Loucy (cell line): ENCODE measurements around the gene GNG13.

Source experiments
- H2AFZ ChIP-seq: fragments of 200-600 bp; sonication (generic); 2 replicates; pipeline ENCODE4 v1.6.0; 2016; ENCODE audit warnings: antibody characterized with exemption, mild to moderate bottlenecking, low read length, moderate library complexity
- H3F3A ChIP-seq: fragments of 200-600 bp; 2 replicates; pipeline ENCODE4 v1.6.0; 2016; ENCODE audit warnings: antibody characterized with exemption, low read depth, mild to moderate bottlenecking
- H3K27me3 ChIP-seq: fragments of 200-600 bp; sonication (generic); 2 replicates; pipeline ENCODE4 v1.6.1; 2014; ENCODE audit warnings: low read length, mild to moderate bottlenecking; ENCODE audit not compliant: insufficient read depth, poor library complexity, severe bottlenecking
- H3K36me3 ChIP-seq: fragments of 200-600 bp; sonication (generic); 2 replicates; pipeline ENCODE4 v1.6.1; 2016; ENCODE audit warnings: low read length; ENCODE audit not compliant: insufficient read depth
- H3K4me1 ChIP-seq: fragments of 200-600 bp; sonication (generic); 2 replicates; pipeline ENCODE4 v1.5.1; 2014; ENCODE audit warnings: low read length, mild to moderate bottlenecking; ENCODE audit not compliant: insufficient read depth, poor library complexity, severe bottlenecking
- H3K4me2 ChIP-seq: fragments of 200-600 bp; sonication (generic); 2 replicates; pipeline ENCODE4 v1.6.0; 2014; ENCODE audit warnings: antibody characterized with exemption, low read length, low read depth, mild to moderate bottlenecking; ENCODE audit not compliant: poor library complexity, severe bottlenecking
- H3K4me3 ChIP-seq: fragments of 200-600 bp; sonication (generic); 2 replicates; pipeline ENCODE4 v1.5.1; 2014; ENCODE audit warnings: low read length, mild to moderate bottlenecking, mixed read lengths; ENCODE audit not compliant: poor library complexity, severe bottlenecking
- H3K79me2 ChIP-seq: fragments of 200-600 bp; sonication (generic); 2 replicates; pipeline ENCODE4 v1.6.1; 2014; ENCODE audit warnings: low read length; ENCODE audit not compliant: insufficient read depth
- H3K9ac ChIP-seq: fragments of 200-600 bp; sonication (generic); 2 replicates; pipeline ENCODE4 v1.6.0; 2014; ENCODE audit warnings: mild to moderate bottlenecking, low read depth, low read length, moderate library complexity; ENCODE audit not compliant: poor library complexity, severe bottlenecking
- H3K9me2 ChIP-seq: fragments of 200-600 bp; sonication (generic); replicated peaks from 2 replicates; pipeline ENCODE4 v1.6.1; 2016; ENCODE audit warnings: low read depth, low read length, mixed read lengths
- H3K9me3 ChIP-seq: fragments of 200-600 bp; sonication (generic); 2 replicates; pipeline ENCODE4 v1.6.1; 2014; ENCODE audit warnings: mild to moderate bottlenecking, antibody characterized with exemption, low read length, low read depth; ENCODE audit not compliant: insufficient read depth
- H4K20me1 ChIP-seq: fragments of 200-600 bp; sonication (generic); 2 replicates; pipeline ENCODE4 v1.6.0; 2014; ENCODE audit warnings: antibody characterized with exemption, low read length, mild to moderate bottlenecking; ENCODE audit not compliant: insufficient read depth, poor library complexity, severe bottlenecking
- EZH2phosphoT487 ChIP-seq: fragments of 200-600 bp; IDR thresholded peaks from 2 replicates; pipeline ENCODE4 v1.6.1; 2018; ENCODE audit warnings: antibody characterized with exemption, mild to moderate bottlenecking, moderate library complexity, borderline replicate concordance
- TF ChIP-seq, protein P1 (sequence below): fragments of 200-600 bp; sonication (generic); conservative IDR thresholded peaks from 2 replicates; pipeline ENCODE4 v1.5.1; 2014; ENCODE audit warnings: mild to moderate bottlenecking, antibody characterized with exemption, low read length

Gene GNG13

DNA sequence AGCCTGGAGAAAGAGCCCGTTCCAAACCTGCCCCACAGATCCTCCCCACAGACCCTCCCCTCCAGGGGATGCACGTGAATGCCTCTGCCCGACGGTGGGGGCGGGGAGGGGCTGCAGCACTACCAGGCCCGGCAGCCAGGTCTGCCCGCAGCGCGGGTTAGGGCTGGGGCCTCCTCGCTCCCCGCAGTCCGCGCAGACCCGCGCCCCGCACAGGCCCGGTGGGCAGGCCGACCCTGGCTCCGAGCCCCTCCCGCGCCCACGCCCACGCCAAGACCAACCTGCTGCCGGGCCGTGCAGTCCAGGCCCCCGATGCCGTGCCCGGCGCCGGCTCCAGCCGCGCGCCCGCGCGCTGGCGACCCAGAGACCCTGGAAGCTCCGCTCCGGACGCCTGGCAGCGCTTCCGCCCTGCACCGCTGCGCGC, 12.5 kb downstream of the GNG13 start, which contains the start of gene RPUSD1:
Gene RPUSD1, minus strand, starts transcription at position 404 of the 421 bp plus-strand sequence. CDS start 644 bp downstream, outside the sequence.
- peak within 1 kb of the TSS; percentile 67 for H3K4me2 ChIP-seq
- peak within 1 kb of the TSS; percentile 85 for H3K9ac ChIP-seq
- H3F3A ChIP-seq, result no peaks in the 10 kb centered on the region
- no peaks in the 10 kb centered on the region for H3K9me3 ChIP-seq
- peaks cover 30% of the 10 kb centered on the region; the same call in 1 of the 2 replicates for H3K79me2 ChIP-seq
- no peak for TF ChIP-seq EZH2phosphoT487
- TF ChIP-seq, protein P1, sequence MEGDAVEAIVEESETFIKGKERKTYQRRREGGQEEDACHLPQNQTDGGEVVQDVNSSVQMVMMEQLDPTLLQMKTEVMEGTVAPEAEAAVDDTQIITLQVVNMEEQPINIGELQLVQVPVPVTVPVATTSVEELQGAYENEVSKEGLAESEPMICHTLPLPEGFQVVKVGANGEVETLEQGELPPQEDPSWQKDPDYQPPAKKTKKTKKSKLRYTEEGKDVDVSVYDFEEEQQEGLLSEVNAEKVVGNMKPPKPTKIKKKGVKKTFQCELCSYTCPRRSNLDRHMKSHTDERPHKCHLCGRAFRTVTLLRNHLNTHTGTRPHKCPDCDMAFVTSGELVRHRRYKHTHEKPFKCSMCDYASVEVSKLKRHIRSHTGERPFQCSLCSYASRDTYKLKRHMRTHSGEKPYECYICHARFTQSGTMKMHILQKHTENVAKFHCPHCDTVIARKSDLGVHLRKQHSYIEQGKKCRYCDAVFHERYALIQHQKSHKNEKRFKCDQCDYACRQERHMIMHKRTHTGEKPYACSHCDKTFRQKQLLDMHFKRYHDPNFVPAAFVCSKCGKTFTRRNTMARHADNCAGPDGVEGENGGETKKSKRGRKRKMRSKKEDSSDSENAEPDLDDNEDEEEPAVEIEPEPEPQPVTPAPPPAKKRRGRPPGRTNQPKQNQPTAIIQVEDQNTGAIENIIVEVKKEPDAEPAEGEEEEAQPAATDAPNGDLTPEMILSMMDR, result no peak
- H3K36me3 ChIP-seq, result no peaks in the 10 kb centered on the region
- no peaks in the 10 kb centered on the region for H3K9me2 ChIP-seq
- no peaks in the 10 kb centered on the region for H4K20me1 ChIP-seq
- H2AFZ ChIP-seq, result 0 out of 2 replicates have a peak within 1 kb of the TSS, but pooled peaks have one; percentile 65
- H3K4me3 ChIP-seq, result peak within 1 kb of the TSS; percentile 82
- H3K4me1 ChIP-seq, result no peaks in the 10 kb centered on the region
- no peaks in the 10 kb centered on the region for H3K27me3 ChIP-seq

DNA sequence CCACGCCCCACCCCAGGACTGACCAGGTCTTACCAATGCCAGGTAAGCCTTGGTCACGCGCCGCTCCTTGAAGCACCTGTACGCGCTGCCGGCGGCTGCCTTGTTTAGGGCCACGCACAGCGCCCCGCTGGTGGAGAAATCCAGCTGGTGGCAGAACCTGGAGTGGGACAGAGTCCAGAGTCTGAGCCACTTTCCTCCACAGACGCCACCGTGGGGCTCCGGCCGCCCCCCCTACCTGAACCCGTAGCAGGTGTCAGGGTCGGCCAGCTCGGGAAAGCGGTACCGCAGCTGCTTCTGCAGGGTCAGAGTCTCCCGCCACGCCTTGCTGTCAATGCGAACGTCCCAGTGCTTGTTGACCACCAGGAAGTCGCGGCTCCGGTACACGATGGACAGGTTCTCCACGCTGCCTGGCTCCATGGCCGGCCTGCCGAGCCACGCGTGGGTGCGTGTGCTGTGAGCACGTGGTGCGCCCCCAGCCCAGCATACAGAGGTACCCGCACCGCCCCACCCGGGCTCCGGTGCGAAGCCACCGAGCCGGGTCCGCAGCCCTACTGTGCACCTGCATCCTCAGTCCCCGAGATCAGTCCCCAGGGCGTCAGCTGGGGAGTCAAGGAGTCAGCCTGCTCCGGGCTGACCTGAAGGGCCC, 13.1 kb downstream of the GNG13 start:
- Histone ChIP-seq H3K79me2 (peaks cover 30% of the 10 kb centered on the region; the same call in 1 of the 2 replicates), H3K4me1 (no peaks in the 10 kb centered on the region), H3K9me2 (no peaks in the 10 kb centered on the region), H3K36me3 (no peaks in the 10 kb centered on the region), H3K4me3 (peak overlapping the region; percentile 82), H3K4me2 (peak overlapping the region; percentile 66), H3K9ac (peak overlapping the region; percentile 81), H4K20me1 (no peaks in the 10 kb centered on the region), H3K27me3 (no peaks in the 10 kb centered on the region), H2AFZ (no peak overlapping the region), H3K9me3 (no peaks in the 10 kb centered on the region), H3F3A (no peaks in the 10 kb centered on the region)
- TF ChIP-seq, protein P1, result no peak
- TF ChIP-seq EZH2phosphoT487, result no peak

DNA sequence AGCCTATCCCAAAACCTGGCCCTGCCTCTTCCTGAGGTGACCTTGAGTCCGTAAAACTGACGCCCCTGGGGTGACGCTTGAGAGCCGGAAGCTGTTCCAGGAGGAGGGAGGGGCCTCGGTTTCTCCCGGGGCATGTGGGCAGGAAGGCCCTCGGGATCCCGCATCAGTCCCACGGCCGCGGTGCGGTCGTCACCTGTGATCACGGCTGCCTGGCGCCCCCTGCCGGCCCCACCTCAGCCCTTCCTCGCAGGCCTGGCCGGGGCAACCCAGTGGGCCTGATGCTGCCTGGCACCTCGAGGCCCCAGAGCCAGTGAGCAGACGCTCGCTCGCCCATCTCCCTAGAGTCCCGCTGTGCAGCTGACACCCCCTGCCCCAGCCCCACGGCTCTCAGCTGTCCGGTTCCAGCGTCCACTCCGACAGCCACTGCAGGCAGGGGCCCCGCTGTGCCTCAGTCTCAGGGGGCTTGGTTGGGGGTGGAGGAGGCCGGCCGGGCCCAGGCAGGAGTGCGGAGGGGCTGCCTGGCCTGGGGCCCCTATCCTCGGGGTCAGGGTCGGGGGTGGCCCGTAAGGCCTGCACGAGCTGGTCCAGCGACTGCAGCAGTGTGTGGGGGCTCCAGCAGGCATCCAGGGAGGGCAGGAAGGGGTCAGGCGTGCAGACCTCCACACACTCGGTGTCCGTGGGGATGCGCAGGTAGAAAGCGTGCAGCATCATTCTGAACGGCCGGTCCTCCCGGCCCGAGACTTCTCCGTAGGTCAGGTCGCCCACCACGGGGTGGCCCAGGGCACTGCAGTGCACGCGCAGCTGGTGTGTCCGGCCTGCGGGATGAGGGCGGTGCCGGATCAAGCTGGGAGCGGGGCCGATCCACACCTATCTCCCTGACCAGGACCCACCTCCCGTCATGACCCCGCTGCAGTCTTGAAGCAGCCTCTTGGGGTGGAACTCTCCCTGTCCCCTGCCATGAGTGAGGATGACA, 14.7 kb downstream of the GNG13 start:
- Histone ChIP-seq H3K27me3 (no peaks in the 10 kb centered on the region), H3K36me3 (no peaks in the 10 kb centered on the region), H2AFZ (no peak overlapping the region), H4K20me1 (no peaks in the 10 kb centered on the region), H3K9ac (no peak overlapping the region), H3K4me2 (no peak overlapping the region), H3K4me3 (no peak overlapping the region), H3K79me2 (peaks cover 30% of the 10 kb centered on the region; the same call in 1 of the 2 replicates), H3F3A (no peaks in the 10 kb centered on the region), H3K9me3 (no peaks in the 10 kb centered on the region), H3K4me1 (no peaks in the 10 kb centered on the region), H3K9me2 (no peaks in the 10 kb centered on the region)
- TF ChIP-seq EZH2phosphoT487, result no peak
- TF ChIP-seq, protein P1, result peak; percentile 34
